IMR-90 (cell line): ENCODE data around the gene TRIM42. TPM values are rescaled to one million over a fixed set of nuclear protein-coding genes. Genes with fewer than 3 reads are reported as not detected.

Experiments
- ATAC-seq: fragments of 200-7000 bp; cut with Tn5 transposase; 2 replicates; pipeline ENCODE4 v1.9.1; 2020; ENCODE audit warnings: low read depth, mild to moderate bottlenecking, moderate library complexity
- BruUV-seq: library from RNA; stranded (reverse); fragments of 400-500 nt; replicated peaks from 2 replicates; lab custom pipeline; 2021; lab: Mats Ljungman, UMichigan
- CTCF ChIA-PET: fragments of 300-600 bp; formaldehyde crosslinking; extraction: SDS; loops from one replicate; lab custom pipeline; 2021; ENCODE audit warnings: antibody characterized with exemption; lab: Yijun Ruan, JAX
- POLR2A ChIA-PET: fragments of 300-600 bp; sonication (Branson Sonifier 250); formaldehyde crosslinking; loops from one replicate; lab custom pipeline; 2022; ENCODE audit warnings: antibody characterized with exemption; ENCODE audit not compliant: unreplicated experiment; lab: Charles Lee
- DNase-seq: peaks from one replicate; pipeline ENCODE4 v3.0.0; 2013
- H2AFZ ChIP-seq: replicated peaks from 2 replicates; pipeline ENCODE3; 2013; ENCODE audit warnings: low read length, mild to moderate bottlenecking; ENCODE audit not compliant: poor library complexity
- H2AK5ac ChIP-seq: 2 replicates; pipeline ENCODE4 v1.6.1; 2013; ENCODE audit warnings: low read depth, low read length, inconsistent platforms
- H2AK9ac ChIP-seq: replicated peaks from 2 replicates; pipeline ENCODE3; 2013; ENCODE audit warnings: mild to moderate bottlenecking, low read depth, low read length, moderate library complexity; ENCODE audit not compliant: poor library complexity
- H2BK120ac ChIP-seq: 2 replicates; pipeline ENCODE4 v1.6.1; 2013; ENCODE audit warnings: low read depth, low read length, inconsistent platforms
- H2BK15ac ChIP-seq: 3 replicates; pipeline ENCODE4 v1.6.1; 2013; ENCODE audit warnings: low read depth, low read length, inconsistent platforms
- H2BK20ac ChIP-seq: 2 replicates; pipeline ENCODE4 v1.6.1; 2013; ENCODE audit warnings: low read depth, mild to moderate bottlenecking, inconsistent platforms, low read length, moderate library complexity
- H2BK5ac ChIP-seq: 2 replicates; pipeline ENCODE4 v1.6.1; 2013; ENCODE audit warnings: mild to moderate bottlenecking, low read depth, low read length, inconsistent platforms; ENCODE audit not compliant: poor library complexity, severe bottlenecking
- H3K14ac ChIP-seq: replicated peaks from 2 replicates; pipeline ENCODE4 v1.6.1; 2013; ENCODE audit warnings: low read depth, low read length, inconsistent platforms
- H3K18ac ChIP-seq: 2 replicates; pipeline ENCODE4 v1.6.1; 2013; ENCODE audit warnings: low read depth, low read length, control low read depth
- H3K23ac ChIP-seq: 2 replicates; pipeline ENCODE4 v1.6.1; 2013; ENCODE audit warnings: low read depth, low read length, inconsistent platforms
- H3K27ac ChIP-seq: 2 replicates; pipeline ENCODE4 v1.5.1; 2013; ENCODE audit warnings: mild to moderate bottlenecking, control low read depth, low read length; ENCODE audit not compliant: insufficient read depth
- H3K27me3 ChIP-seq: 2 replicates; pipeline ENCODE4 v1.6.1; 2013; ENCODE audit warnings: low read length; ENCODE audit not compliant: control insufficient read depth, insufficient read depth
- H3K36me3 ChIP-seq: 2 replicates; pipeline ENCODE4 v1.6.1; 2013; ENCODE audit warnings: low read length, mixed read lengths; ENCODE audit not compliant: control insufficient read depth, insufficient read depth
- H3K4ac ChIP-seq: 2 replicates; pipeline ENCODE4 v1.6.1; 2013; ENCODE audit warnings: low read depth, low read length, inconsistent platforms
- H3K4me1 ChIP-seq: 2 replicates; pipeline ENCODE4 v1.6.1; 2013; ENCODE audit warnings: low read length, mixed read lengths; ENCODE audit not compliant: control insufficient read depth, insufficient read depth
- H3K4me2 ChIP-seq: 2 replicates; pipeline ENCODE4 v1.6.1; 2013; ENCODE audit warnings: low read depth, mild to moderate bottlenecking, control low read depth, low read length, moderate library complexity
- H3K4me3 ChIP-seq: 2 replicates; pipeline ENCODE4 v1.5.1; 2013; ENCODE audit warnings: low read depth, mild to moderate bottlenecking, control low read depth, low read length, moderate library complexity; ENCODE audit not compliant: insufficient read depth
- H3K56ac ChIP-seq: 2 replicates; pipeline ENCODE4 v1.6.1; 2013; ENCODE audit warnings: low read length, inconsistent platforms; ENCODE audit not compliant: insufficient read depth; ENCODE audit errors: extremely low read depth
- H3K79me1 ChIP-seq, 2 experiments: 2 replicates each; pipeline ENCODE4 v1.6.1; 2013; ENCODE audit warnings: low read length in 2 of 2, inconsistent platforms in 1 of 2, low read depth in 1 of 2
- H3K9ac ChIP-seq: 2 replicates; pipeline ENCODE4 v1.6.1; 2013; ENCODE audit warnings: low read depth, low read length, control low read depth
- H3K9me1 ChIP-seq: 2 replicates; pipeline ENCODE4 v1.6.1; 2013; ENCODE audit warnings: low read length, inconsistent platforms; ENCODE audit not compliant: insufficient read depth
- H3K9me3 ChIP-seq: 2 replicates; pipeline ENCODE4 v1.6.1; 2013; ENCODE audit warnings: low read length; ENCODE audit not compliant: control insufficient read depth, insufficient read depth
- H4K20me1 ChIP-seq: 2 replicates; pipeline ENCODE4 v1.6.1; 2013; ENCODE audit warnings: low read length, inconsistent platforms; ENCODE audit not compliant: insufficient read depth
- H4K5ac ChIP-seq: 2 replicates; pipeline ENCODE4 v1.6.1; 2013; ENCODE audit warnings: mild to moderate bottlenecking, low read depth, low read length, control low read depth
- H4K8ac ChIP-seq, 2 experiments: 2 replicates each; pipeline ENCODE4 v1.6.1; 2013; ENCODE audit warnings: low read depth in 2 of 2, low read length in 2 of 2, control low read depth in 1 of 2, inconsistent platforms in 1 of 2
- H4K91ac ChIP-seq: 2 replicates; pipeline ENCODE4 v1.6.1; 2013; ENCODE audit warnings: low read depth, low read length, inconsistent platforms; ENCODE audit not compliant: insufficient read depth
- BHLHE40 ChIP-seq: fragments of 150-350 bp; IDR thresholded peaks from 2 replicates; pipeline ENCODE4 v1.6.1; 2016; ENCODE audit warnings: mild to moderate bottlenecking, low read depth, low read length
- CEBPB ChIP-seq: IDR thresholded peaks from 2 replicates; pipeline ENCODE4 v1.6.1; 2012; ENCODE audit warnings: low read depth, low read length, improper control_type of control experiment
- CHD1 ChIP-seq: IDR thresholded peaks from 2 replicates; pipeline ENCODE4 v1.6.1; 2012; ENCODE audit warnings: low read depth, low read length, improper control_type of control experiment
- CTCF ChIP-seq: conservative IDR thresholded peaks from 2 replicates; pipeline ENCODE4 v1.5.1; 2012; ENCODE audit warnings: mild to moderate bottlenecking, low read depth, low read length, improper control_type of control experiment
- ELK1 ChIP-seq: fragments of 150-350 bp; IDR thresholded peaks from 2 replicates; pipeline ENCODE4 v1.6.1; 2016; ENCODE audit warnings: low read depth, mild to moderate bottlenecking, low read length, moderate library complexity, borderline replicate concordance
- MAFK ChIP-seq: IDR thresholded peaks from 2 replicates; pipeline ENCODE4 v1.6.1; 2012; ENCODE audit warnings: low read depth, low read length, improper control_type of control experiment
- MAZ ChIP-seq: IDR thresholded peaks from 2 replicates; pipeline ENCODE4 v1.6.1; 2012; ENCODE audit warnings: low read depth, mild to moderate bottlenecking, low read length, improper control_type of control experiment, moderate library complexity, borderline replicate concordance
- MXI1 ChIP-seq: IDR thresholded peaks from 2 replicates; pipeline ENCODE4 v1.6.1; 2012; ENCODE audit warnings: low read depth, mild to moderate bottlenecking, low read length, moderate library complexity, borderline replicate concordance
- NFE2L2 ChIP-seq: fragments of 150-350 bp; IDR thresholded peaks from 2 replicates; pipeline ENCODE4 v1.6.1; 2016; ENCODE audit warnings: low read depth, mild to moderate bottlenecking, low read length
- POLR2A ChIP-seq: IDR thresholded peaks from 2 replicates; pipeline ENCODE4 v1.6.1; 2012; ENCODE audit warnings: mild to moderate bottlenecking, low read depth, low read length
- RAD21 ChIP-seq: IDR thresholded peaks from 2 replicates; pipeline ENCODE4 v1.6.1; 2012; ENCODE audit warnings: low read length, improper control_type of control experiment
- RCOR1 ChIP-seq: IDR thresholded peaks from 2 replicates; pipeline ENCODE4 v1.6.1; 2012; ENCODE audit warnings: mild to moderate bottlenecking, low read length, improper control_type of control experiment; ENCODE audit not compliant: insufficient replicate concordance
- SMC3 ChIP-seq: fragments of 150-350 bp; IDR thresholded peaks from 2 replicates; pipeline ENCODE4 v1.6.1; 2016; ENCODE audit warnings: low read depth, mild to moderate bottlenecking, antibody characterized with exemption, low read length, moderate library complexity
- WGBS, 2 experiments: methylation state at CpG; one replicate each; pipeline versions ENCODE4 v1.1.5 to v1.1.7; 2013; ENCODE audit warnings: missing lambda C conversion rate in 2 of 2; ENCODE audit not compliant: insufficient read length in 1 of 2; ENCODE audit errors: extremely low coverage in 2 of 2; 5-methylcytosine and 5-hydroxymethylcytosine counted together
- dilution Hi-C: fragments of 300-500 bp; cut with HindIII; formaldehyde crosslinking; loops from one replicate; pipeline ENCODE4 v1.14.3; 2018; ENCODE audit warnings: low sequenced_read_pairs; ENCODE audit not compliant: unreplicated experiment
- in situ Hi-C: fragments of 300-500 bp; cut with MboI; formaldehyde crosslinking; loops from 3 replicates; pipeline ENCODE4 v1.14.3; 2019; ENCODE audit warnings: low sequenced_read_pairs, inconsistent platforms, mixed read lengths
- intact Hi-C: fragments of 100-400 bp; cut with micrococcal nuclease; formaldehyde crosslinking; loops from 2 replicates; pipeline ENCODE4 v1.10.0; 2022
- polyA plus RNA-seq, 3 experiments: library from polyadenylated mRNA; depleted of rRNA; stranded (reverse); fragments of >200 nt; gene quantifications; 2 replicates each; pipeline ENCODE4 v1.2.3, GENCODE V29; 2012; ENCODE audit warnings: low replicate concordance in 1 of 3
- total RNA-seq: library from RNA; depleted of rRNA; stranded (reverse); fragments of >200 nt; gene quantifications from 2 replicates; pipeline ENCODE4 v1.2.3, GENCODE V29; 2012
- TF ChIP-seq, protein P1 (sequence below): fragments of 150-350 bp; IDR thresholded peaks from 2 replicates; pipeline ENCODE4 v1.6.1; 2017; ENCODE audit warnings: mild to moderate bottlenecking, antibody characterized with exemption, low read length, low read depth

The TRIM42 gene
- total and polyA plus RNA-seq, 2 of the 4 experiments (the other 2 are of a cell fraction) = not detected

DNA sequence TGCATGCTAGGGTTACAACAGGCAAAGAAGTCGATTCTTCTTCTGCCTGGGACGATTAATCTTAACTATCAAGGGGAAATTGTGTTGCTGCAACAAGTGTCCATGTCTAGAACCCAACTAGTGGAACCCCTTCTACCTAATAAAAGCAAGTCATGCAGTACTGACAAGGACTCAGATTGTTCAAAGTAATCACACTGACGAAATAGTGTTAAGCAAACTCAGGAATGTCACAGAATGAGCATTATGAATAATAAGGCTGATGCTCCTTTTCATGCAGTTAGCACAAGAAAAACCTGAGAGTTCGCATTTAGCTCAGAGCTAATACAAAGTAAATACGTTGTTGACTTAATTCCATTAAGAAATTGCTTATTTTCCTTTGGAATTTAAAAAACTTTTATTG lies 47.5 kb upstream of the TRIM42 start:
- intact Hi-C loops = no loop called here
- no peak overlapping the region for H2AFZ ChIP-seq
- no peaks in the 10 kb centered on the region for H3K4me1 ChIP-seq
- H3K36me3 ChIP-seq = no peaks in the 10 kb centered on the region
- WGBS, 2 experiments = 20% methylated on average over 1 of the region's 5 CpGs; no CpG with 5 or more reads in 1 of the 2 experiments
- no peak overlapping the region for H4K5ac ChIP-seq
- no peak overlapping the region for H2AK9ac ChIP-seq
- no peak overlapping the region for H3K18ac ChIP-seq
- no peak overlapping the region for H2BK5ac ChIP-seq
- no TSS peak for BruUV-seq
- H4K8ac ChIP-seq = no peak overlapping the region
- no peak overlapping the region for H2BK20ac ChIP-seq
- no peak overlapping the region for H3K4me3 ChIP-seq
- no peak overlapping the region for H3K9ac ChIP-seq
- no peak for DNase-seq
- dilution Hi-C loops = no loop called here
- no peak overlapping the region for H3K56ac ChIP-seq
- no peaks in the 10 kb centered on the region for H3K79me1 ChIP-seq
- H3K23ac ChIP-seq = no peak overlapping the region
- H3K4me2 ChIP-seq = no peak overlapping the region
- ChIA-PET POLR2A (no interaction called here), CTCF (no interaction called here)
- ATAC-seq = no peak
- H4K91ac ChIP-seq = no peak overlapping the region
- in situ Hi-C loops = no loop called here
- H3K4ac ChIP-seq = no peak overlapping the region
- H3K9me1 ChIP-seq = no peaks in the 10 kb centered on the region
- H2BK15ac ChIP-seq = no peak overlapping the region
- H2AK5ac ChIP-seq = no peak overlapping the region
- TF ChIP-seq ELK1 (no peak), MAFK (no peak), RCOR1 (no peak), NFE2L2 (no peak), SMC3 (no peak), CTCF (no peak), POLR2A (no peak), CHD1 (no peak), BHLHE40 (no peak), RAD21 (no peak), MAZ (no peak), MXI1 (no peak), CEBPB (no peak)
- TF ChIP-seq, protein P1, sequence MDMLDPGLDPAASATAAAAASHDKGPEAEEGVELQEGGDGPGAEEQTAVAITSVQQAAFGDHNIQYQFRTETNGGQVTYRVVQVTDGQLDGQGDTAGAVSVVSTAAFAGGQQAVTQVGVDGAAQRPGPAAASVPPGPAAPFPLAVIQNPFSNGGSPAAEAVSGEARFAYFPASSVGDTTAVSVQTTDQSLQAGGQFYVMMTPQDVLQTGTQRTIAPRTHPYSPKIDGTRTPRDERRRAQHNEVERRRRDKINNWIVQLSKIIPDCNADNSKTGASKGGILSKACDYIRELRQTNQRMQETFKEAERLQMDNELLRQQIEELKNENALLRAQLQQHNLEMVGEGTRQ = no peak
- peaks cover 4% of the 10 kb centered on the region; the same call in 1 of the 2 replicates for H3K9me3 ChIP-seq
- no peaks in the 10 kb centered on the region for H4K20me1 ChIP-seq
- H2BK120ac ChIP-seq = no peak overlapping the region
- H3K27me3 ChIP-seq = no peaks in the 10 kb centered on the region
- H3K14ac ChIP-seq = no peak overlapping the region
- H3K27ac ChIP-seq = no peak overlapping the region
